Ureter (tissue), 1 donor: ENCODE data around the gene MTHFD2L. TPM values are rescaled to one million over a fixed set of nuclear protein-coding genes. Genes with fewer than 3 reads are reported as not detected.

Experiments used
- DNase-seq: peaks from one replicate; pipeline ENCODE4 v3.0.0-alpha.2; 2020; ENCODE audit warnings: low spot score
- total RNA-seq: library from RNA; stranded (reverse); gene quantifications from one replicate; pipeline ENCODE4 v1.2.4, GENCODE V29; 2023
- donor health status: DM: yes; HTN: yes; CAD: no.

The MTHFD2L gene
- total RNA-seq, 1 donor from 2014 or later: 15.9 TPM

GRCh38 chr4:74132944-74133343, 25.0 kb upstream of the MTHFD2L start:
- DNase-seq: no peak

GRCh38 chr4:74133786-74134499, 24.0 kb upstream of the MTHFD2L start:
- DNase-seq: peak; percentile 84

- no peak for DNase-seq
Observed at GRCh38 chr4:74134500-74134852, 23.4 kb upstream of the MTHFD2L start.

- no peak for DNase-seq
Observed at GRCh38 chr4:74146581-74147129, 11.3 kb upstream of the MTHFD2L start.

GRCh38 chr4:74148205-74148604, 9.7 kb upstream of the MTHFD2L start:
- no peak for DNase-seq

GRCh38 chr4:74152836-74153235, 5.1 kb upstream of the MTHFD2L start:
- DNase-seq: no peak

- DNase-seq: no peak
Observed at GRCh38 chr4:74156521-74156920, 1.4 kb upstream of the MTHFD2L start.

GRCh38 chr4:74157154-74157553, 764 bp upstream of the MTHFD2L start:
- no peak for DNase-seq

- no peak for DNase-seq
Observed at GRCh38 chr4:74158466-74159142, 686 bp downstream of the MTHFD2L start.

GRCh38 chr4:74159143-74159709, 1.3 kb downstream of the MTHFD2L start:
- no peak for DNase-seq

- no peak for DNase-seq
Observed at GRCh38 chr4:74161666-74162450, 3.9 kb downstream of the MTHFD2L start.

- DNase-seq: no peak
Observed at GRCh38 chr4:74166135-74166534, 8.2 kb downstream of the MTHFD2L start.

- no peak for DNase-seq
Observed at GRCh38 chr4:74166818-74167217, 8.9 kb downstream of the MTHFD2L start.

GRCh38 chr4:74167585-74167984, 9.7 kb downstream of the MTHFD2L start:
- DNase-seq: no peak

GRCh38 chr4:74168841-74169240, 10.9 kb downstream of the MTHFD2L start:
- DNase-seq: no peak

GRCh38 chr4:74173321-74173720, 15.4 kb downstream of the MTHFD2L start:
- DNase-seq: no peak

- DNase-seq: no peak
Observed at GRCh38 chr4:74174421-74174820, 16.5 kb downstream of the MTHFD2L start.

- no peak for DNase-seq
Observed at GRCh38 chr4:74174941-74175340, 17.0 kb downstream of the MTHFD2L start.

GRCh38 chr4:74175379-74175778, 17.5 kb downstream of the MTHFD2L start:
- DNase-seq: no peak

GRCh38 chr4:74178798-74179197, 20.9 kb downstream of the MTHFD2L start:
- DNase-seq: no peak

- no peak for DNase-seq
Observed at GRCh38 chr4:74181219-74181618, 23.3 kb downstream of the MTHFD2L start.

GRCh38 chr4:74188912-74189311, 31.0 kb downstream of the MTHFD2L start:
- no peak for DNase-seq
